ENCODE measurements around the gene FOXA1. TPM values are rescaled to one million over a fixed set of nuclear protein-coding genes. Genes with fewer than 3 reads are reported as not detected.

The FOXA1 gene
- total RNA-seq, 4 donors from 2014 or later = 5.1 TPM; not detected in 3

- H3K36me3 ChIP-seq = no peaks in the 10 kb centered on the region
- TF ChIP-seq POLR2AphosphoS5 (IDR thresholded peaks at IDR 0.05) (no peak), EP300 (IDR thresholded peaks at IDR 0.05) (no peak), CTCF (IDR thresholded peaks at IDR 0.05) (no peak), POLR2A (IDR thresholded peaks at IDR 0.05) (no peak)
- peaks cover 0 to 8% (median 0%) of the 10 kb centered on the region in 3 donors for H3K9me3 ChIP-seq
- H3K27me3 ChIP-seq = peaks cover 100% of the 10 kb centered on the region
- no peak overlapping the region for H3K4me3 ChIP-seq
- 0 to 8% methylated on average over 4 to 10 of the region's 45 CpGs for WGBS, 2 donors (ENCODE audit: low coverage in 1 of 2)
- no peak for ATAC-seq
- peaks cover 0 to 54% (median 12%) of the 10 kb centered on the region in 3 donors for H3K4me1 ChIP-seq
- no peak overlapping the region for H3K27ac ChIP-seq
Measured at GRCh38 chr14:37591311-37591940, 3.6 kb downstream of the FOXA1 start.

- no peaks in the 10 kb centered on the region for H3K36me3 ChIP-seq
- WGBS, 2 donors (ENCODE audit: low coverage in 1 of 2) = 16 to 34% methylated on average over 4 of the region's 4 CpGs
- no peak overlapping the region for H3K4me3 ChIP-seq
- peaks cover 0 to 46% (median 7%) of the 10 kb centered on the region in 3 donors for H3K4me1 ChIP-seq
- H3K27me3 ChIP-seq = peaks cover 100% of the 10 kb centered on the region
- no peak for ATAC-seq
- H3K9me3 ChIP-seq = peaks cover 0 to 8% (median 0%) of the 10 kb centered on the region in 3 donors
- no peak overlapping the region for H3K27ac ChIP-seq
- TF ChIP-seq POLR2A (IDR thresholded peaks at IDR 0.05) = no peak
- no peak for TF ChIP-seq CTCF (IDR thresholded peaks at IDR 0.05)
- TF ChIP-seq POLR2AphosphoS5 (IDR thresholded peaks at IDR 0.05) = no peak
- no peak for TF ChIP-seq EP300 (IDR thresholded peaks at IDR 0.05)
Measured at GRCh38 chr14:37590428-37591139, 4.5 kb downstream of the FOXA1 start.

GRCh38 chr14:37589715-37590427 lies 5.2 kb downstream of the FOXA1 start:
- TF ChIP-seq POLR2AphosphoS5 (IDR thresholded peaks at IDR 0.05) (no peak), CTCF (IDR thresholded peaks at IDR 0.05) (no peak)
- no peak for ATAC-seq
- Histone ChIP-seq H3K9me3 (peaks cover 0 to 8% (median 0%) of the 10 kb centered on the region in 3 donors), H3K4me3 (no peak overlapping the region), H3K36me3 (no peaks in the 10 kb centered on the region), H3K4me1 (peaks cover 0 to 45% (median 3%) of the 10 kb centered on the region in 3 donors), H3K27ac (no peak overlapping the region), H3K27me3 (peaks cover 100% of the 10 kb centered on the region)
- WGBS, 2 donors (ENCODE audit: low coverage in 1 of 2) = 21% methylated on average over 6 of the region's 6 CpGs

GRCh38 chr14:37588956-37589714 lies 5.9 kb downstream of the FOXA1 start:
- Histone ChIP-seq H3K27me3 (peaks cover 100% of the 10 kb centered on the region), H3K36me3 (no peaks in the 10 kb centered on the region), H3K27ac (no peak overlapping the region), H3K4me3 (no peak overlapping the region), H3K9me3 (peaks cover 0 to 8% (median 0%) of the 10 kb centered on the region in 3 donors), H3K4me1 (peaks cover 0 to 45% (median 3%) of the 10 kb centered on the region in 3 donors)
- no peak for ATAC-seq
- WGBS, 2 donors (ENCODE audit: low coverage in 1 of 2) = 11 to 16% methylated on average over 13 to 16 of the region's 16 CpGs
- TF ChIP-seq EP300 (IDR thresholded peaks at IDR 0.05) (no peak), POLR2A (IDR thresholded peaks at IDR 0.05) (no peak), POLR2AphosphoS5 (IDR thresholded peaks at IDR 0.05) (no peak), CTCF (IDR thresholded peaks at IDR 0.05) (no peak)

Data from gastroesophageal sphincter (tissue), 4 donors.